ENCODE data around the gene FMN1.

Gene FMN1

GRCh38 chr15:32908872-32909271 is 285.6 kb downstream of the FMN1 start:
- no peak for DNase-seq

DNA sequence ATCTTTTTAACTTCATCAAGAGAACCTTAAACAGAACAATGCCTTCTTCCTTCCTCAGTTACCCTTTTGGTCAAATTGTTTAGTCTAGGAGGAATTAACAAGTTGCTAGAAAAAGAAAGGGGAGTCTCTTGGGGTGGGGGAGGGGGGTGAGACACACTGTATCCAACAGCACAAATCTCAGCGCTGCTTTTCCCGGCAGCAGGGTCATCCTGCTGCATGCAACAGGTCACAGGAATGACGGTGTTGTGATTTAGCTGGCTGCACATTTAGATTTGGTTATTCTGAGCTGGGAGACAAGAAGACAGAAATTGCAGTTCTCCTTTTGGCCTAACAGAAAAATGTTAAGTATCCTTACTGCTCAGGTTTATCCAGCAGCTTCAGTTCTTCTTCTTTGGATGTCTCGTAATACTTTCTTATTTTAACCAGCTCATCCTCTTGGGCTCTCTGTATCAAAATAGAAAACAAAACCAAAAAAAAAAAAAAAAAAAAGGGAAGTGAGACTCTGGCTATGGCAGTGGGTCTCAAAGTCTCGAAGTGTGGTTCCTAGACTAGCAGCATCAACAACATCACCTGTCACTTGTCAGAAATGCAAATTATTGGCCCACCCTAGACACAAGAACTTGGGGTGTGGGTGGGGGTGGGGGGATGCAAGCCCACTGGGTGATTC is 286.2 kb downstream of the FMN1 start:
- DNase-seq = no peak

- DNase-seq = no peak
These were observed 289.0 kb downstream of the FMN1 start for GRCh38 chr15:32905481-32905880.

- no peak for DNase-seq
These were observed 290.1 kb downstream of the FMN1 start for GRCh38 chr15:32904448-32904847.

GRCh38 chr15:32903591-32904290 is 290.8 kb downstream of the FMN1 start:
- no peak for DNase-seq

DNA sequence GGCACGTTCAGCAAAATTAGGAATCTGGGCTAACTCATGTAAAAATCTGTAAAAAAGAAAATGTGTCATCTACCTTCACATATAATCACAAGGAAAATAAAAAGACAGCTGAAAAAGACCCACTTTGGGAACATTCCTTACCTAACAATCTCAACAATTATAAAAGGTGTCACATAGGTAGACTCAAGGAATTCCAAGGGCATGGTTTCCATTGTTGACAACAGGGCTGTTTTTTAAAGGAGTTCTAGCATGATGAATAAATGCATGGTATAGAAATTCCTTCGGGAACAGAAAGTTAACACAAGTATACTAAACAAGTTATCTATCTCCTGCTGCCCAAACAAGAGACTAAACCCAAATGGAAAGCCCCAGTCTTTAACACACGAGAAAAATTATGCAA is 292.5 kb downstream of the FMN1 start:
- no peak for DNase-seq

- DNase-seq = no peak
These were observed 293.3 kb downstream of the FMN1 start for GRCh38 chr15:32901192-32901591.

GRCh38 chr15:32899126-32899596 is 295.4 kb downstream of the FMN1 start:
- no peak for DNase-seq

DNA sequence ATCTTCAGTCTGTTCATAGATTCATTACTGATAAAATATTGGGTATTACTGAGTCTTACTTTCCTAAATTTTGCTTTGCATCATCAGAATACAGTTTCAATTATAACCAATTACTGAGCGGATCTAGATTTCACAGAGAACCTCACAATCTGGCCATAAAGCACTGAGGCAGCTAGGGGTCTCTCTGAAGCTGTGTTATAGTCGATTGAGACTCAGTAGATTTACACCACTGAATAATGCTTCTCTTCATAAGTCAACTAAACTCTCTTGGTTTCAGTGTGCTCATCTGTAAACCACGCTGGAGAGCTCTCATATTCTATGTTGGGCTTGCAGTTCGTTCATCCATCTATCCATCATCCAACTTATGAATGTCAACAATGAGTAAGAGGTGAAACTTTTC is 296.1 kb downstream of the FMN1 start:
- no peak for DNase-seq

DNA sequence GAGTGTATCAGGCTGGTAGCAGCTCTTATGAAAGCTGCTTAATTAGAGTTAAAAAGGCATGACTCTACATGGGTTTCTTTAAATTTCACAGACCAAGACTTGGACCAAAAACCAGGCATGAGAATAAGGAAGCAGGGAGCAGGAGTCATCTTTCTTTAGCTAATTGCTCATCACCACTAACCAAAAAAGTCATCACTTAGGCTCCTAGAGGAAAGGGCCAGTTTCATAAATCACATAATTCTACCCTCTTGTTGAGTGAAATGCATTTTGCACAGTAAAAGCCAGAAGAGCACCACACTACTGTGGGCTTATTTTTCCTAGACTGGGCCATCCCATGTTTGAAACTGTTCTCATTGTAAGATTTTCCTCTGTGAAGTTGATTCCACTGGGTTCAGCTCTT is 301.1 kb downstream of the FMN1 start:
- no peak for DNase-seq

- DNase-seq = no peak
These were observed 305.3 kb downstream of the FMN1 start for GRCh38 chr15:32889214-32889613.

DNA sequence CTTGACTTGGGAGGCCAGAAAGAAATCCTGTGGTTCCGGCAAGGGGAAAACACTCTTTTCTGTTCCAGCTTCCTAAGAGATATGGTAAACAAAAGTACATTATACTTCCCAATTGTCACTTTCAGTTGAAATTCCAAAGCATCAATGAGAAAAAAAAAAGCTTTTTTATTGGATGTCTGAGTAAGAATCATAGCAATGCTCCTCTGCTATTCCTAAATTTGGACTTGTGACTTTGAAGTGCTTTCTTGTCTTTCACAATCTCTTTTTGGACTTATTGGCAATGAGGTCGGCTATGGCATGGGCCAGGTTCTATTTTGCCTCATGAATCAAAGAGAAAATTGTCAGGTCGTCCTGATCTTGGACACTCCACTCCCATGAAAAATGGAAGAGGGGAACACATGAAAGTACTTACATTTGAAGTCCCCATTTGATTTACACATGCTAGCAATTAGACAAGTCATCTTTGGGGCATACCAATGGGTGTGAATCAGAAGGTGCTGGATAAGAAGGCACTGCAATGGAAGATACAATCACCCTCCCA is 306.2 kb downstream of the FMN1 start:
- DNase-seq = no peak

DNA sequence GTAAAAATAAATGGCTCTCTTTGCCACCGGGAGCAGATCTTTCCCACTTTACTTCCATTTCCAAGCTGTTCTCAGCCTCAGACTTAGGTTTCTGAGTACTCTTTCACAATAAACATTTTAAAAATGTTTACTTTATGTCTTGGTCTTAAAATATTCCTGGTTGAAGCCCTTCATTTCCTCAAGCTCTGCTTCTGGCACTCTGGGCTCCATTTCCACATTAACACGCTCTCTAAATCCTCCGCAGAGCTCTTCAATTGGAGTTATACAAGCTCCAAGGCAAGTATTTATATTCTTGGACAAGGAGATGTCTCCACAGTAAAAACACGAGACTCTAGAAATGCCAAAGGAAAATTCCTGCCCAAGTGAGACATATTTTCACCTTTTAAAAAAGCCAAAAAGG is 307.4 kb downstream of the FMN1 start:
- no peak for DNase-seq

- DNase-seq = no peak
These were observed 308.1 kb downstream of the FMN1 start for GRCh38 chr15:32886459-32886858.

GRCh38 chr15:32885713-32886112 is 308.8 kb downstream of the FMN1 start:
- no peak for DNase-seq

- DNase-seq = no peak
These were observed 310.4 kb downstream of the FMN1 start for GRCh38 chr15:32884146-32884545.

DNA sequence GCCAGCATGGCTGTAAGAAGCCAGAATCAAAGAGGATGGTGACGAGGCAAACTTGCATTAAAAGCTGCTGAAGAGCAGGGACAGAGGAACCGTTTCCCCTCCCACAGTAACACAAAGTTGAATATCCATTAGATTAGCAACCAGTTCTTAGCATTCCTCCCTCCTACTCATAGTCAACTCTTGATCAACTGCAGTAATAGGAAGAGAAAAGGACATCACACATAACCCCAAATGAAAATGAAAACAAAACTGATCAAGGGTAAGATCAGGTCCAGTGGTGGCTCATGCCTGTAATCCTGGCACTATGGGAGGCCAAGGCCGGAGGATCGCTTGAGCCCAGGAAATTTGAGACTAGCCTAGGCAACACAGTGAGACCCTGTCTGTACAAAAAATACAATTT is 311.6 kb downstream of the FMN1 start:
- no peak for DNase-seq

DNA sequence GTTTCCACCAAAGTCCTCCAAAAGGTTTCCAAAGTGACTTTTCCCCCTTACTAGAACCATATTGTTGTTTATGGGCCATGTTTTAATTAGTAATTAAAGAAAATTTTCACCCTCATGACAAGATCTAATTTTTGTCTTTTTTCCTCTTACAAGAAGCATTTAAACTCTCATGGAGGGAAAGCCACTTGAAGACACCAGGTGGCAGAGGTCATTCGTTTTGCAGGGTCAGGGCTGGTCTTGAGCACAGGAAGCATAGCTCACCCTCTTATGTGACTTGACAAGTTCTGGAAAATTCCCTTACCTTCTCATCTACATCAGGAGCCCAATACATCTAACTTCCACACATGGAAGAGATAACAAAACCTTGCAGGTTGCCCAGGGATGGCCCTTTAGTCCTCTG is 313.0 kb downstream of the FMN1 start:
- DNase-seq = no peak

DNA sequence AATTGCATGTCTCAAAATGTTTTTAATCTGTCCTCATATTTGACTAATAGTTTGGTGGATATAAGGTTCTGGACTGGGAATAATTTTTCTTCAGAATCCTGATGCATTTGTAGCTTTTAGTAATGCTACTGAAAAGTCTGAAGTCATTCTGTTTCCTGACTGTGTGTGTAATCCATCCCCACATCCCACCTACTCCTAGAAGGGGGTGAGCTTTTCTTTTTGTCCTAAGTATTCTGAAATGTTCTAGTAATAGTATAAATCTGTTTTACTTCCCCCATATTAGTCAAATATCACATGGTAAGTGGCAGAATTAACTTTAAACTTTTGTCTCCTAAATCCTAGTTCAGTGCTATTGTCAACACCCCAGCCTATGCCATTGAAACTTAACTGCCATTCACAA is 313.9 kb downstream of the FMN1 start:
- no peak for DNase-seq

DNA sequence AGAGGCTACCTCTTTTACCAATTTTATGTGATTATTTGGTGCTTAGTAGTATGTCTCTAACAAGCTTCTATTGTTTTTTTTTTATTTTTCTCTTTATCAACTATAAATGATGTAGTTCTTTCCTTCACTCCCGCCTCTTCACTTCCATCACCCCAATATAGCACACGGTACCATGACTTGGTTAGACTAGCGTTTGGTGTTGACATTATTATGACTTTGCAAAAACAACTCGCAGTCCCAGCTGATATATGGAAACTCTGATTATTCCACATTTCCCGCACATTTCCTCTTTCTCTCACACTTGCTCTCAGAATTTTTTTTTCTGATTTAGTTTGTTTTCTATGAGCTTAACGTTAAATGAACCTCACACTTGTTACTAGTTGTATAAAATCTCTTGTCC is 314.5 kb downstream of the FMN1 start:
- no peak for DNase-seq

GRCh38 chr15:32878869-32879805 is 315.4 kb downstream of the FMN1 start:
- no peak for DNase-seq

DNA sequence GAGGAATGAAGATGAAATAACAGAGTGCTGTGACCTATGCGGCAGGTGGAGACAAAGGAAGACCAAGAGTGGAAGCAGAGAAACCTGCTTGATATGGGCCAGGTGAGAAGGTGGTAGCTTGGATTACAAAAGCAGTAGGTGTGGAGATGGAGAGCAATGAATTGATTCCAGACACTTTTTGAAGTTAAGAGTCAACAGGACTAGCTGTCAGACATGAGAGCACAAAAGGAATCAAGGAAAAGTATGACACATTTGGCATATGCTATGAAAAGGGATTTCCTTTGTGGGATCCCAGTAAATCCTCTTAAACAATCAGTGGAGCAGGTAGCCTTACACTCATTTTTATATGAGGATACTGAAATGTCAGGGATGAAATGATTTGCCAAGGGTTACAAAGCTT is 316.2 kb downstream of the FMN1 start:
- no peak for DNase-seq

DNA sequence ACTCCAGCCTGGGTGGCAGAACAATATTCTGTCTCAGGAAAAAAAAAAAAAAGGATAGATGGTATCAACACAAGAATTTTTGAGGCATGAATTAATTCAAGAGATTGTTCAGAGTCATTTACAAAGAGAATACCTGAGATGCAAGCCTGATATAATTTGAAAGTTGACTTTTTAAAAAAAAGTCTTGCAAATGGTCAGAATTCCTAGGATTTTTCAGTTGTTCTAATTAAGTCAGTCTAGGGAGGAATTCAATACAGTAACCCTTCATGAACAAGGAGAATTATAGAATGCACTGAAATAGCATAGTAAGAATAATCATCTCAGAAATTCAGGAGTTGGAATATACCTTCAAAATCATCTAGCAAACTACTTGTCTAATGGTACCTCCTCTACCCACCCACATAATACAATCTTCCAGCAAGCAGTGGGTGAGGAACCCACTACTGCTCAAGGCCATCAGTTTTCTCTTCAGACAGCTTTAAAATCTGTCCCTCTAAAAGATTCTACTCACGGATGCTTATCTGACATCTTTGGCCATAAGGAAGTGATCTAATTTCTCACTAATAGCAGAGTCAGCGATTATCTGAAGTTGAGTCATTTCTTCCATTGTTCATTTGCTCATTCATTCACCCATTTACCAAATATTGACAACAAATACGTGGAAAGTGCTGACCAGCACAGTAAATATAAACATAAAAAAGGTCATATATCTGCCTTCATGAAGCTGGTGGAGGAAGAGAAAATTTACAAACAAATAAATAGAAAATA is 317.1 kb downstream of the FMN1 start:
- DNase-seq = no peak
